Osteoblast (primary cell): Measurements from ENCODE around the gene PROM1. TPM values are rescaled to one million over a fixed set of nuclear protein-coding genes. Genes with fewer than 3 reads are reported as not detected.

Experiments
- DNase-seq: peaks from one replicate; pipeline ENCODE4 v3.0.0; 2011; ENCODE audit warnings: low spot score, mixed read lengths; ENCODE audit not compliant: insufficient read length; ENCODE audit errors: missing footprints
- H2AFZ ChIP-seq: 2 replicates; pipeline ENCODE4 v1.6.0; 2011; ENCODE audit warnings: mild to moderate bottlenecking, low read length
- H3K27ac ChIP-seq: 2 replicates; pipeline ENCODE4 v1.5.1; 2011; ENCODE audit warnings: mild to moderate bottlenecking, low read depth, low read length, moderate library complexity
- H3K27me3 ChIP-seq: 2 replicates; pipeline ENCODE4 v1.6.0; 2012; ENCODE audit warnings: mild to moderate bottlenecking, control low read depth, inconsistent platforms, low read length, moderate library complexity; ENCODE audit not compliant: insufficient read depth
- H3K36me3 ChIP-seq: 2 replicates; pipeline ENCODE4 v1.5.1; 2011; ENCODE audit warnings: mild to moderate bottlenecking, low read length, control low read depth, moderate library complexity; ENCODE audit not compliant: insufficient read depth
- H3K4me1 ChIP-seq: 2 replicates; pipeline ENCODE4 v1.5.1; 2011; ENCODE audit warnings: mild to moderate bottlenecking, low read length, control low read depth, moderate library complexity; ENCODE audit not compliant: insufficient read depth
- H3K4me2 ChIP-seq: 2 replicates; pipeline ENCODE4 v1.6.0; 2011; ENCODE audit warnings: mild to moderate bottlenecking, low read length; ENCODE audit not compliant: insufficient read depth
- H3K4me3 ChIP-seq: fragments of 200-600 bp; sonication (generic); 3 replicates; pipeline ENCODE4 v1.5.1; 2012; ENCODE audit warnings: mild to moderate bottlenecking, low read length, inconsistent platforms; ENCODE audit not compliant: insufficient read depth
- H3K79me2 ChIP-seq: 2 replicates; pipeline ENCODE4 v1.6.0; 2012; ENCODE audit warnings: mild to moderate bottlenecking, low read length, control low read depth, inconsistent platforms; ENCODE audit not compliant: insufficient read depth
- H3K9me3 ChIP-seq: 2 replicates; pipeline ENCODE4 v1.5.1; 2011; ENCODE audit warnings: low read depth, low read length, control low read depth
- H4K20me1 ChIP-seq: 2 replicates; pipeline ENCODE4 v1.6.0; 2012; ENCODE audit warnings: mild to moderate bottlenecking, low read length, control low read depth; ENCODE audit not compliant: insufficient read depth
- CTCF ChIP-seq: IDR thresholded peaks from 2 replicates; pipeline ENCODE4 v1.5.1; 2011; ENCODE audit warnings: mild to moderate bottlenecking, low read depth, low read length, moderate library complexity; ENCODE audit errors: extremely low read depth
- total RNA-seq: library from RNA; depleted of rRNA; stranded (reverse); fragments of >200 nt; gene quantifications from 2 replicates; pipeline ENCODE4 v1.2.3, GENCODE V29; 2012

Gene PROM1
- total RNA-seq, 1 donor, result not detected

DNA sequence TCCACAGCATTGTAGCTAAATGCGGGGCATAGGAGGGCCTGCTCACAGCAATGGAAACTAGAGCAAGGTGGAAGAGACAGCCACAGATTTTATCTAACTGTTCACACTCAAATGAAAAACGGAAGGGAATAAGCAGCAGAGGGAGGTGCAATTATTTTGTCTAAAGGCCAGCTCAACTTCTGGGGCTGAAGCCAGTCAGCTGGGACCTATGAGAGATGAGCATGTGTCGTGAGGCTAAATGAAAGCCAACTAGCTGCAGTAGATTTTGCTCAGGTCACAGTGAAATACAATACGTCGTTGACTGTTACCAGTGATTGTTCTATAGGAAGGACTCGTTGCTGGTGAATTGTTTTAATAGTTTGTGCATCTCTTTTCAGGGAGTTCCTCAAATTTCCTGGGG lies 94.4 kb downstream of the PROM1 start:
- DNase-seq, result no peak
- Histone ChIP-seq H3K27me3 (peaks cover 36% of the 10 kb centered on the region), H4K20me1 (no peaks in the 10 kb centered on the region), H3K27ac (no peak overlapping the region), H3K4me3 (no peak overlapping the region), H2AFZ (no peak overlapping the region), H3K79me2 (no peaks in the 10 kb centered on the region), H3K36me3 (no peaks in the 10 kb centered on the region), H3K9me3 (no peaks in the 10 kb centered on the region), H3K4me2 (no peak overlapping the region), H3K4me1 (no peaks in the 10 kb centered on the region)
- no peak for TF ChIP-seq CTCF

GRCh38 chr4:15988222-15988621 lies 95.6 kb downstream of the PROM1 start:
- Histone ChIP-seq H3K79me2 (no peaks in the 10 kb centered on the region), H4K20me1 (no peaks in the 10 kb centered on the region)

DNA sequence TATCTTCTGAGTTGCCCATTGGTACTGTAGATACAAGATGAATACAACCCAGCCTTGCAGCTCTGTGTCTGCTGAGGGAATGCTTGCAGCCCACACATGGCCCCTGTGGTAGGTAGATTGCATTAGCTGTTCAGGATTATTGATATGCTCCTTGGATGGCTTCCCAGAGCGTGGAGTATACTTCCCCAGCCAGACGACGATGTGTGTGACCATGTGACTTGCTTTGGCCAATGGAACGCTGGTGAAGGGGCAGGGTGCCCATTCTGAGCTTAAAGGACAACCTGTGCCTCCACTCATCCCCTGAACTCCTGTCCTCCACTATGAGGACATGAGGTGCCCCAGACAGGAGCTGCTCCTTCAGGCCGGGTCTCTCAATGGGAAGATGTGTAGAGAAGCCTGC lies 96.9 kb downstream of the PROM1 start:
- DNase-seq, result no peak

More at GRCh38 chr4:15988222-15988621, 95.6 kb downstream of the PROM1 start:
- Histone ChIP-seq H2AFZ (no peak overlapping the region), H3K27me3 (peaks cover 27% of the 10 kb centered on the region), H3K9me3 (no peaks in the 10 kb centered on the region), H3K4me3 (no peak overlapping the region), H3K4me1 (peaks cover 4% of the 10 kb centered on the region), H3K27ac (no peak overlapping the region), H3K4me2 (no peak overlapping the region), H3K36me3 (no peaks in the 10 kb centered on the region)
- no peak for TF ChIP-seq CTCF
- DNase-seq, result no peak

GRCh38 chr4:15983610-15984009 lies 100.2 kb downstream of the PROM1 start:
- DNase-seq, result no peak
- Histone ChIP-seq H2AFZ (no peak overlapping the region), H3K79me2 (no peaks in the 10 kb centered on the region), H3K4me3 (no peak overlapping the region), H3K36me3 (no peaks in the 10 kb centered on the region), H3K27ac (no peak overlapping the region), H3K4me2 (no peak overlapping the region), H3K9me3 (no peaks in the 10 kb centered on the region), H3K27me3 (peaks cover 25% of the 10 kb centered on the region), H4K20me1 (no peaks in the 10 kb centered on the region), H3K4me1 (peaks cover 4% of the 10 kb centered on the region)
- TF ChIP-seq CTCF, result no peak

More for the DNA sequence above, 96.9 kb downstream of the PROM1 start:
- TF ChIP-seq CTCF, result no peak
- H3K4me3 ChIP-seq, result no peak overlapping the region
- no peaks in the 10 kb centered on the region for H3K36me3 ChIP-seq
- H3K27me3 ChIP-seq, result peaks cover 30% of the 10 kb centered on the region
- no peak overlapping the region for H2AFZ ChIP-seq
- H3K4me2 ChIP-seq, result no peak overlapping the region
- H3K4me1 ChIP-seq, result peaks cover 4% of the 10 kb centered on the region
- H3K27ac ChIP-seq, result no peak overlapping the region
- H3K9me3 ChIP-seq, result no peaks in the 10 kb centered on the region
- H4K20me1 ChIP-seq, result no peaks in the 10 kb centered on the region
- no peaks in the 10 kb centered on the region for H3K79me2 ChIP-seq
